Mesenchymal stem cell (in vitro differentiated cells and primary cell): ENCODE data around the gene LDHAL6B.

ENCODE experiments used
- DNase-seq: peaks from one replicate; pipeline ENCODE4 v3.0.0-alpha.2; 2013
- H2AFZ ChIP-seq: one replicate; pipeline ENCODE4 v1.6.1; 2013; ENCODE audit warnings: low read depth, mild to moderate bottlenecking, control low read depth, inconsistent platforms, low read length, moderate library complexity
- H2AK5ac ChIP-seq: 2 replicates; pipeline ENCODE4 v1.6.1; 2013; ENCODE audit warnings: low read length, moderate library complexity, mild to moderate bottlenecking, inconsistent platforms; ENCODE audit not compliant: severe bottlenecking
- H2BK120ac ChIP-seq: one replicate; pipeline ENCODE4 v1.6.1; 2013; ENCODE audit warnings: low read depth, mild to moderate bottlenecking, inconsistent platforms, low read length, moderate library complexity
- H2BK12ac ChIP-seq, 2 experiments: one replicate each; pipeline ENCODE4 v1.6.1; 2013; ENCODE audit warnings: inconsistent platforms in 2 of 2, low read length in 2 of 2, mild to moderate bottlenecking in 2 of 2, moderate library complexity in 2 of 2, control low read depth in 1 of 2
- H2BK15ac ChIP-seq: one replicate; pipeline ENCODE4 v1.6.1; 2013; ENCODE audit warnings: mild to moderate bottlenecking, low read depth, inconsistent platforms; ENCODE audit not compliant: poor library complexity, severe bottlenecking
- H2BK5ac ChIP-seq: 2 replicates; pipeline ENCODE4 v1.6.1; 2013; ENCODE audit warnings: low read depth, mild to moderate bottlenecking, low read length, control low read depth, inconsistent platforms; ENCODE audit not compliant: poor library complexity, severe bottlenecking
- H3K14ac ChIP-seq, 2 experiments: one replicate each; pipeline ENCODE4 v1.6.1; 2013; ENCODE audit warnings: inconsistent platforms in 2 of 2, low read length in 2 of 2, control low read depth in 1 of 2, mild to moderate bottlenecking in 1 of 2, moderate library complexity in 1 of 2
- H3K18ac ChIP-seq, 2 experiments: one replicate each; pipeline ENCODE4 v1.6.1; 2013; ENCODE audit warnings: inconsistent platforms in 2 of 2, low read length in 2 of 2, control low read depth in 1 of 2, low read depth in 1 of 2, mild to moderate bottlenecking in 1 of 2
- H3K23ac ChIP-seq, 2 experiments: one replicate each; pipeline ENCODE4 v1.6.1; 2013; ENCODE audit warnings: inconsistent platforms in 2 of 2, low read length in 2 of 2, mild to moderate bottlenecking in 2 of 2, moderate library complexity in 2 of 2, control low read depth in 1 of 2
- H3K27ac ChIP-seq: 2 replicates; pipeline ENCODE4 v1.5.1; 2013; ENCODE audit warnings: mild to moderate bottlenecking, moderate library complexity, low read length, control low read depth, inconsistent platforms; ENCODE audit not compliant: poor library complexity, severe bottlenecking
- H3K27me3 ChIP-seq, 2 experiments: 2 replicates each; pipeline versions ENCODE4 v1.6.1 to v1.7.0; 2013; ENCODE audit warnings: low read length in 2 of 2, mild to moderate bottlenecking in 2 of 2, moderate library complexity in 2 of 2, control low read depth in 1 of 2, inconsistent platforms in 1 of 2; ENCODE audit not compliant: control insufficient read depth in 1 of 2, insufficient read depth in 1 of 2
- H3K36me3 ChIP-seq, 2 experiments: 2 replicates each; pipeline versions ENCODE4 v1.6.1 to v1.7.0; 2013; ENCODE audit warnings: low read length in 2 of 2, control low read depth in 1 of 2, inconsistent platforms in 1 of 2, low read depth in 1 of 2, mild to moderate bottlenecking in 1 of 2; ENCODE audit not compliant: insufficient read depth in 2 of 2, control insufficient read depth in 1 of 2
- H3K4ac ChIP-seq, 2 experiments: one replicate each; pipeline ENCODE4 v1.6.1; 2013; ENCODE audit warnings: inconsistent platforms in 2 of 2, low read length in 2 of 2, mild to moderate bottlenecking in 2 of 2, moderate library complexity in 2 of 2, control low read depth in 1 of 2, low read depth in 1 of 2
- H3K4me1 ChIP-seq: 2 replicates; pipeline ENCODE4 v1.6.1; 2013; ENCODE audit warnings: low read depth, low read length, control low read depth; ENCODE audit not compliant: control insufficient read depth, insufficient read depth
- H3K4me2 ChIP-seq: 2 replicates; pipeline ENCODE4 v1.6.1; 2013; ENCODE audit warnings: low read length, mild to moderate bottlenecking, inconsistent platforms; ENCODE audit not compliant: poor library complexity, severe bottlenecking
- H3K4me3 ChIP-seq, 2 experiments: 2 replicates each; pipeline versions ENCODE4 v1.5.1 to v1.7.0; 2013; ENCODE audit warnings: low read length in 2 of 2, mild to moderate bottlenecking in 2 of 2, control low read depth in 1 of 2, low read depth in 1 of 2; ENCODE audit not compliant: insufficient read depth in 1 of 2
- H3K79me1 ChIP-seq: replicated peaks from 2 replicates; pipeline ENCODE4 v1.6.1; 2013; ENCODE audit warnings: mild to moderate bottlenecking, control low read depth, low read length, inconsistent platforms; ENCODE audit not compliant: poor library complexity, severe bottlenecking
- H3K9ac ChIP-seq: 2 replicates; pipeline ENCODE4 v1.7.0; 2013; ENCODE audit warnings: mild to moderate bottlenecking, low read length, moderate library complexity
- H3K9me3 ChIP-seq: 2 replicates; pipeline ENCODE4 v1.7.0; 2013; ENCODE audit warnings: mild to moderate bottlenecking, low read length; ENCODE audit not compliant: control insufficient read depth
- H4K8ac ChIP-seq: one replicate; pipeline ENCODE4 v1.6.1; 2013; ENCODE audit warnings: inconsistent platforms, mild to moderate bottlenecking, low read length, moderate library complexity
- H4K91ac ChIP-seq: one replicate; pipeline ENCODE4 v1.6.1; 2013; ENCODE audit warnings: mild to moderate bottlenecking, low read length, inconsistent platforms
- WGBS: methylation state at CpG from one replicate; pipeline ENCODE4 v1.1.7; 2013; ENCODE audit warnings: mixed read lengths; 5-methylcytosine and 5-hydroxymethylcytosine counted together

The LDHAL6B gene

DNA sequence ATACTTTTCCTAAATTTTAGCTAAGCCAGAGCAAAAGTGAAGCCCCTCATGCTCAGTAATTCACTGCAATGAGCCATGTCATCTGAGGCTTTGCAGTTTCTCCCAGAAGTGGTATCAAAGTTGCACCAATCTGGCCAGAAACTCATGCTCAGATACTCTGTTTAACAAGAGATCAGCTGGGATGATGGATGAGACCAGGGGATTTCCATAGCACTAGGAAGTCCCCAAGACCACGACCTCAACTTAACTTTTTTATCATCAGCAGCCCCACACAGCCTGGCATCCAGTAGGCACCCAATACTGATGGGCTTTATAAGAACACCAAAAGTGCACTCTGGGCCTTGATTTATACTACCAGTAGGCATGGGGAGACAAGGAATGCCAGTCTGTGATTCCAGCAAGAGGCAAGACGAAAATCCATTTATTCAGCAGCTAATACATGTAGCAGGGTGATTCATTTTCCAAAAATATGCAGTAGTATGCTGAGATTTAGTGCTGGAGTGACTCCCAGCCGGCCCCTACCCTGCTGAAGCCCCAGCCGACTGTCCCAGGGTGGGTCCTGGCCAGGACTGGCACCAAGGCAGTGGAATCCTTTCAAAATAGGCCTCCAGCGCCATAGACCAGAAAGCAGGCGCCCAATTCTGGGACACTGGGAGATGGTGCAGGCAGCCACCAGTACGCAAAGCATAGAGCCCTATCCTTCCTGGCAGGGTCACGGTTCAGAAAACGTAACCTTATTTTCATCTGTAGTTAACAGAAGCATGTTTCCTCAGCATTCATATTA, 612 bp upstream of the LDHAL6B start:
- no peak overlapping the region for H3K27ac ChIP-seq
- 79% methylated on average over 9 of the region's 9 CpGs for WGBS

DNA sequence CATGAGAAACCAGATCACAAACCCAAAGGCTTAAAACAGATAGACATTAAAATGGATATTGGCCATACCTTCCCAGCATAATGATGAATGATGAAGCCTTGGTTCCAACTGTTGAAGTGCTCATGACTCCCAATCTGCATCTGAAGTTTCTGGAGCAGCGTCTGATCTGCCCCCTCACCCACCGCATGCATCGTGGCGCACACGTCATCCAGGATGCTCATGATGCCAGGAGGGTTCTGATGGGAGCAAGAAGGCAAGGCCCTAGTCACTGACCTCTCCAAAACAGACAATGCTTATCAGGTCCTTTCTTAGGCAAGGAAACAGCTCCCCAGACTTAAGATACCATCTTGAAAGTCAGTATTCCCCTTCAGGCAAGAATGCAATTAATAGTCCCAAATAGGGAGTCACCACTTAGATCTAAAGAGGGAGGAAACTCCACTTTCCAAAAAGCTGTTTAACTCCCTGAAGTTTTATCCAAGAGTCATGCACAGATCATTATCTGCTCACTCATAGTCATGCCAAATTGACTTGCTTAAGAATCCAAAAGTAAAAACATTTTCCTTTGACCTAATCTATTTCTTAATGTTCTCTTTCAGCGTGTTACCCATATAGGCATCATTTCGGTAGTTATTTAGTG, 2.1 kb downstream of the LDHAL6B start:
- Histone ChIP-seq H3K9ac (peak overlapping the region; percentile 54), H2AK5ac (no peak overlapping the region), H3K4me3 (no peak overlapping the region), H2BK120ac (no peak overlapping the region), H3K27me3 (no peaks in the 10 kb centered on the region), H3K27ac (no peak overlapping the region), H3K36me3 (peaks cover 51 to 87% of the 10 kb centered on the region in 2 experiments), H3K79me1 (peaks cover 29% of the 10 kb centered on the region), H3K4me2 (no peak overlapping the region), H3K14ac (no peak overlapping the region), H4K91ac (no peak overlapping the region), H3K18ac (no peak overlapping the region), H2BK5ac (no peak overlapping the region), H3K9me3 (no peaks in the 10 kb centered on the region), H2BK15ac (no peak overlapping the region), H2BK12ac (no peak overlapping the region), H2AFZ (no peak overlapping the region), H3K4ac (no peak overlapping the region), H4K8ac (no peak overlapping the region), H3K23ac (no peak overlapping the region), H3K4me1 (peaks cover 1% of the 10 kb centered on the region)
- 95% methylated on average over 7 of the region's 7 CpGs for WGBS
- DNase-seq = peak; percentile 15

More for the DNA sequence above, 612 bp upstream of the LDHAL6B start:
- Histone ChIP-seq H3K79me1 (peaks cover 27% of the 10 kb centered on the region), H4K91ac (no peak overlapping the region), H4K8ac (no peak overlapping the region), H2AFZ (no peak overlapping the region), H3K9me3 (no peaks in the 10 kb centered on the region), H3K14ac (no peak overlapping the region), H3K9ac (no peak overlapping the region), H3K27me3 (no peaks in the 10 kb centered on the region), H3K23ac (no peak overlapping the region), H3K4ac (no peak overlapping the region), H3K36me3 (peaks cover 61 to 90% of the 10 kb centered on the region in 2 experiments), H2BK12ac (no peak overlapping the region), H2BK5ac (no peak overlapping the region), H3K4me3 (no peak overlapping the region), H3K4me1 (peaks cover 1% of the 10 kb centered on the region), H3K18ac (no peak overlapping the region), H2BK15ac (no peak overlapping the region), H3K4me2 (no peak overlapping the region), H2BK120ac (no peak overlapping the region), H2AK5ac (no peak overlapping the region)
- DNase-seq = no peak

DNA sequence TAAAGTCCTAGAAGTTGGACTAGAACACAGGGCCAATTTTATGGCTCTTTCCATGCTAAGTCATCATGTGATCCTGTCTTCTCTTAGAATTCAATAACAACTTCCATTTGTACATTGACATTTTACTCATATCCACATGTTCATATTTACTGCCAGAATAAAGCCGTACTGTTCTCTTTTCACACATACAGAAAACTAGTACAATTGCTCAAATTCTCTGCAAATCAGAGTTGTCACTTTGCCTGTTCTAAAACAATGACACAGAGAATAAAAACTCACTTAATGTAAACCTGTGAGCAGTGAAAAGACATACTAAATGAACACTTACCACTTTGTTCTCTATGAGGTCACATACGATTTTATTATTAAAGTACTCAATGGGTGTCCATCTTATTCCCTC, 3.5 kb downstream of the LDHAL6B start:
- no peaks in the 10 kb centered on the region for H3K27me3 ChIP-seq
- H2BK120ac ChIP-seq = no peak overlapping the region
- H2BK5ac ChIP-seq = no peak overlapping the region
- no peak overlapping the region for H3K27ac ChIP-seq
- no peak overlapping the region for H3K4me2 ChIP-seq
- WGBS = 91% methylated on average over 2 of the region's 2 CpGs
- no peak for DNase-seq
- no peak overlapping the region for H4K8ac ChIP-seq
- H3K4me1 ChIP-seq = peaks cover 1% of the 10 kb centered on the region
- no peak overlapping the region for H3K23ac ChIP-seq
- no peak overlapping the region for H3K4ac ChIP-seq
- H3K79me1 ChIP-seq = peaks cover 20% of the 10 kb centered on the region
- H3K9me3 ChIP-seq = no peaks in the 10 kb centered on the region
- H3K18ac ChIP-seq = no peak overlapping the region
- H3K4me3 ChIP-seq = no peak overlapping the region
- H2BK12ac ChIP-seq = no peak overlapping the region
- no peak overlapping the region for H3K14ac ChIP-seq
- H4K91ac ChIP-seq = no peak overlapping the region
- H2AFZ ChIP-seq = no peak overlapping the region
- H3K9ac ChIP-seq = no peak overlapping the region
- no peak overlapping the region for H2AK5ac ChIP-seq
- H3K36me3 ChIP-seq = peaks cover 46 to 87% of the 10 kb centered on the region in 2 experiments
- H2BK15ac ChIP-seq = no peak overlapping the region

DNA sequence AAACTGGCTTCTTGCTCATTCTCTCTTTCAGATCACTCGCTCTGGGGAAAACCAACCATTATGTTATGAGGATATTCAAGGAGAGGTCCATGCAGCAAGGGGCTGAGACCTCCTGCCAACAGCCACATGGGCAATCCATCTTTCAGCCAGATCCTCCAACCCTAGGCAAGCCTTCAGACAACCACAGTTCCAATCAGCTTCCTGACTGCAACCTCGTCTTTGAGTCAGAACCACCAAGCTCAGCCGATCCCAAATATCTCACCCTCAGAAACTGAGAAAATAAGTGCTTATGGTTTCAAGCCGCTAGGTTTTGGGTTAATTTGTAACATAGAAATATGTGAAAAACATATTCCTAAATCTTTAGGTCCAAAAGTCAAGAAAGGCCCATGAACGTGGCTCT, 10.3 kb downstream of the LDHAL6B start:
- Histone ChIP-seq H3K36me3 (peaks cover 36 to 94% of the 10 kb centered on the region in 2 experiments), H3K27me3 (no peaks in the 10 kb centered on the region), H3K4me1 (peaks cover 4% of the 10 kb centered on the region), H3K4me2 (no peak overlapping the region), H2AFZ (no peak overlapping the region), H2AK5ac (peak overlapping the region; percentile 8), H3K23ac (no peak overlapping the region), H3K4me3 (no peak overlapping the region), H2BK5ac (no peak overlapping the region), H3K18ac (no peak overlapping the region), H2BK12ac (no peak overlapping the region), H3K9me3 (no peaks in the 10 kb centered on the region), H4K91ac (no peak overlapping the region), H3K14ac (no peak overlapping the region), H4K8ac (no peak overlapping the region), H2BK15ac (no peak overlapping the region), H2BK120ac (no peak overlapping the region), H3K9ac (no peak overlapping the region), H3K4ac (no peak overlapping the region), H3K79me1 (peaks cover 7% of the 10 kb centered on the region), H3K27ac (peak overlapping the region; percentile 55)
- 100% methylated on average over 1 of the region's 5 CpGs for WGBS
- no peak for DNase-seq
